ENCODE data around the gene RIT1.

GRCh38 chr1:155884031-155884960 is 26.9 kb downstream of the RIT1 start:
- TF ChIP-seq EZH2 (IDR thresholded peaks at IDR 0.05; ENCODE audit: borderline replicate concordance, low read length) = no peak
- no peak for TF ChIP-seq CTCF (IDR thresholded peaks at IDR 0.05; ENCODE audit: low read length)

Data from OCI-LY1 (cell line).